Hepatocyte (in vitro differentiated cells): Measurements from ENCODE around the gene KCNE4. TPM values are rescaled to one million over a fixed set of nuclear protein-coding genes. Genes with fewer than 3 reads are reported as not detected.

ENCODE experiments used
- DNase-seq: peaks from one replicate; pipeline ENCODE4 v3.0.0-alpha.2; 2016; ENCODE audit warnings: low spot score
- H2AFZ ChIP-seq: fragments of 200-600 bp; sonication (generic); 2 replicates; pipeline ENCODE4 v1.6.0; 2016; ENCODE audit warnings: antibody characterized with exemption, mild to moderate bottlenecking
- H3K27ac ChIP-seq: fragments of 200-600 bp; sonication (generic); 2 replicates; pipeline ENCODE4 v1.5.1; 2016; ENCODE audit warnings: mild to moderate bottlenecking
- H3K27me3 ChIP-seq: fragments of 200-600 bp; sonication (generic); 2 replicates; pipeline ENCODE4 v1.6.1; 2016
- H3K36me3 ChIP-seq: fragments of 200-600 bp; sonication (generic); replicated peaks from 2 replicates; pipeline ENCODE4 v1.5.1; 2016; ENCODE audit warnings: low read depth; ENCODE audit not compliant: insufficient read depth
- H3K4me1 ChIP-seq: fragments of 200-600 bp; sonication (generic); 2 replicates; pipeline ENCODE4 v1.5.1; 2016; ENCODE audit warnings: mild to moderate bottlenecking, moderate library complexity; ENCODE audit not compliant: insufficient read depth
- H3K4me2 ChIP-seq: fragments of 200-600 bp; sonication (generic); 2 replicates; pipeline ENCODE4 v1.6.0; 2016
- H3K4me3 ChIP-seq: fragments of 200-600 bp; sonication (generic); 2 replicates; pipeline ENCODE4 v1.5.1; 2016; ENCODE audit warnings: mild to moderate bottlenecking
- H3K79me2 ChIP-seq: fragments of 200-600 bp; sonication (generic); 2 replicates; pipeline ENCODE4 v1.6.0; 2017; ENCODE audit warnings: mild to moderate bottlenecking
- H3K9me2 ChIP-seq: fragments of 200-600 bp; sonication (generic); replicated peaks from 2 replicates; pipeline ENCODE4 v1.6.0; 2017; ENCODE audit warnings: mild to moderate bottlenecking; ENCODE audit not compliant: insufficient read depth
- H3K9me3 ChIP-seq: fragments of 200-600 bp; sonication (generic); 2 replicates; pipeline ENCODE4 v1.5.1; 2016; ENCODE audit warnings: low read depth, mild to moderate bottlenecking
- H4K20me1 ChIP-seq: fragments of 200-600 bp; sonication (generic); 2 replicates; pipeline ENCODE4 v1.6.0; 2016; ENCODE audit warnings: mild to moderate bottlenecking; ENCODE audit not compliant: insufficient read depth, poor library complexity, severe bottlenecking
- CTCF ChIP-seq: fragments of 200-600 bp; sonication (generic); IDR thresholded peaks from 2 replicates; pipeline ENCODE4 v1.5.1; 2016; ENCODE audit warnings: antibody characterized with exemption, mild to moderate bottlenecking; ENCODE audit not compliant: poor library complexity
- EZH2 ChIP-seq: fragments of 200-600 bp; sonication (generic); IDR thresholded peaks from 2 replicates; pipeline ENCODE4 v1.6.1; 2016; ENCODE audit warnings: antibody characterized with exemption, mild to moderate bottlenecking, borderline replicate concordance
- EZH2phosphoT487 ChIP-seq: fragments of 200-600 bp; sonication (generic); IDR thresholded peaks from one replicate; pipeline ENCODE4 v1.6.1; 2018; ENCODE audit warnings: antibody characterized with exemption, mild to moderate bottlenecking, low read depth, moderate library complexity; ENCODE audit not compliant: unreplicated experiment, severe bottlenecking
- WGBS: methylation state at CpG from one replicate; pipeline ENCODE4 v1.1.6; 2016; ENCODE audit warnings: low lambda C conversion rate; ENCODE audit errors: missing lambda C conversion rate; 5-methylcytosine and 5-hydroxymethylcytosine counted together
- polyA plus RNA-seq: library from polyadenylated mRNA; unstranded; fragments of >200 nt; fragmentation: Nextera tagmentation; extraction: Ambion mirVana; gene quantifications from 2 replicates; pipeline ENCODE4 v1.2.1, GENCODE V29; 2016
- total RNA-seq: library from RNA; depleted of rRNA; stranded (reverse); fragments of >200 nt; gene quantifications from 2 replicates; pipeline ENCODE4 v1.2.3, GENCODE V29; 2014

The KCNE4 gene
- total and polyA plus RNA-seq, 2 experiments from 2014 or later = 51.4 to 54.6 TPM

DNA sequence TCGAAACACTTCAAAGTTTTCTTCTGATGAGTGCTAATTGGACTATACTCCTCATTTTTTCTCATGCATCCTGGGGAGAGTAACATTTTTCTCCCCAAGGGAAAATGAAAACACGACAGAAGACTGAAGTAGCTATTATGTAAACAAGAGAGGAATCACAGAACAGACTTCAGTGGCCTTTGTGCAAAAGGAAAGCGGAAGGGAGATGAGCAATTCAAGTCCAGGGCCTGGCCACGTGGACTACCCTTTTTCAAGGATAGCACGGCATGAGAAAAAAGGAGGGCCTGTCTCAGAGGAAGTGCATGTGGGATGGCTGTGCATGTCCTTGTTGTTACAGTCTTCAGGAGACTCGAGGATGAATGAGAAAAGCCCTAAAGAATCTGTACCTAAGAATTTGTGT lies 43.8 kb upstream of the KCNE4 start:
- peak overlapping the region; percentile 78 for H3K27ac ChIP-seq
- no peak overlapping the region for H2AFZ ChIP-seq
- TF ChIP-seq EZH2 (no peak), EZH2phosphoT487 (no peak), CTCF (no peak)
- no peaks in the 10 kb centered on the region for H3K79me2 ChIP-seq
- H3K9me2 ChIP-seq = no peaks in the 10 kb centered on the region
- WGBS = 63% methylated on average over 6 of the region's 6 CpGs
- H3K4me3 ChIP-seq = no peak overlapping the region
- no peaks in the 10 kb centered on the region for H3K36me3 ChIP-seq
- H3K27me3 ChIP-seq = no peaks in the 10 kb centered on the region
- peaks cover 9% of the 10 kb centered on the region for H3K4me1 ChIP-seq
- no peaks in the 10 kb centered on the region for H3K9me3 ChIP-seq
- DNase-seq = peak; percentile 24
- H4K20me1 ChIP-seq = no peaks in the 10 kb centered on the region
- peak overlapping the region; percentile 11 for H3K4me2 ChIP-seq

GRCh38 chr2:223008956-223009355 lies 43.0 kb upstream of the KCNE4 start:
- Histone ChIP-seq H3K9me2 (no peaks in the 10 kb centered on the region), H3K36me3 (no peaks in the 10 kb centered on the region), H3K27me3 (no peaks in the 10 kb centered on the region), H4K20me1 (no peaks in the 10 kb centered on the region), H3K4me1 (peaks cover 9% of the 10 kb centered on the region), H2AFZ (no peak overlapping the region), H3K27ac (no peak overlapping the region), H3K4me2 (no peak overlapping the region), H3K9me3 (no peaks in the 10 kb centered on the region), H3K4me3 (no peak overlapping the region), H3K79me2 (no peaks in the 10 kb centered on the region)
- DNase-seq = no peak
- TF ChIP-seq EZH2phosphoT487 (no peak), CTCF (no peak), EZH2 (no peak)
- WGBS = 94% methylated on average over 1 of the region's 1 CpG

DNA sequence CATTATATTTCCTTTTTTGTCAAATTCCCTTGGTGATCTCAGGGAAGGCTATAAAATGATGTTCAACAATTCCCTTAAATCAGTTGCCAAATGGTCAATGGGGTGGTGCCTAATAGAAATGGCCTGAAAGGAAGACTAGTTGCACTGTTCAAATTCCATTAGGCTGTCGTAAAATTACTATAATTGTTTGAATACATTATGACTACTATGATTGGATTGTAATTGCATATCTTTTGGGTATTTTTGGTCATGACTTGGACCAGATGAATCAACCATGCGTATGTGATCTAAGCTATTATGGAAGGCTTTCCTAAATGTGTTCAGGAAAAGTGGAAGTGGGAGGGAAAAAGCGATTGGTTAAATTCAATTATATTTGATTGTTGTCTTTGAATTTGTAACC lies 41.3 kb upstream of the KCNE4 start:
- Histone ChIP-seq H3K27me3 (no peaks in the 10 kb centered on the region), H3K27ac (no peak overlapping the region), H3K36me3 (no peaks in the 10 kb centered on the region), H2AFZ (no peak overlapping the region), H3K79me2 (no peaks in the 10 kb centered on the region), H3K9me2 (no peaks in the 10 kb centered on the region), H3K4me1 (peaks cover 9% of the 10 kb centered on the region), H3K9me3 (no peaks in the 10 kb centered on the region), H3K4me3 (no peak overlapping the region), H3K4me2 (no peak overlapping the region), H4K20me1 (no peaks in the 10 kb centered on the region)
- WGBS = 92% methylated on average over 3 of the region's 3 CpGs
- no peak for DNase-seq
- TF ChIP-seq CTCF (no peak), EZH2phosphoT487 (no peak), EZH2 (no peak)

GRCh38 chr2:223012291-223012690 lies 39.7 kb upstream of the KCNE4 start:
- Histone ChIP-seq H3K27me3 (no peaks in the 10 kb centered on the region), H3K9me2 (no peaks in the 10 kb centered on the region), H3K4me1 (peaks cover 8% of the 10 kb centered on the region), H4K20me1 (no peaks in the 10 kb centered on the region), H3K27ac (no peak overlapping the region), H2AFZ (no peak overlapping the region), H3K36me3 (no peaks in the 10 kb centered on the region), H3K9me3 (no peaks in the 10 kb centered on the region), H3K4me3 (no peak overlapping the region), H3K79me2 (no peaks in the 10 kb centered on the region), H3K4me2 (no peak overlapping the region)
- WGBS = 92% methylated on average over 6 of the region's 6 CpGs
- no peak for DNase-seq
- TF ChIP-seq EZH2 (no peak), EZH2phosphoT487 (no peak), CTCF (no peak)
